ENCODE results near the gene CPT1A.
"Not testable (repeated sequence)": the region's sequence is repeated elsewhere in the genome, so short reads cannot be mapped to it uniquely, and the experiment has no call there.

Gene CPT1A

GRCh38 chr11:68841718-68842426 is at the start of gene CPT1A:
TSS of gene CPT1A (minus strand) at chr11:68841916. CDS start at chr11:68815474, 26,442 bp downstream.
- DNase-seq (ENCODE audit: low spot score) (peak; percentile 19), FAIRE-seq (no peak)

GRCh38 chr11:68890490-68891231 is 48.9 kb upstream of the CPT1A start:
- no peak for DNase-seq (ENCODE audit: low spot score)
- FAIRE-seq: no peak

GRCh38 chr11:68889948-68890446 is 48.3 kb upstream of the CPT1A start:
- no peak for DNase-seq (ENCODE audit: low spot score)
- no peak for FAIRE-seq

GRCh38 chr11:68884827-68885226 is 43.1 kb upstream of the CPT1A start:
- DNase-seq (ENCODE audit: low spot score); FAIRE-seq: not testable (repeated sequence)

- no peak for DNase-seq (ENCODE audit: low spot score)
- no peak for FAIRE-seq
Measured at GRCh38 chr11:68882391-68882790, 40.7 kb upstream of the CPT1A start.

- FAIRE-seq: no peak
- DNase-seq (ENCODE audit: low spot score): no peak
Measured at GRCh38 chr11:68881320-68881719, 39.6 kb upstream of the CPT1A start.

- FAIRE-seq (no peak), DNase-seq (ENCODE audit: low spot score) (no peak)
Measured at GRCh38 chr11:68880851-68881250, 39.1 kb upstream of the CPT1A start.

- FAIRE-seq (no peak), DNase-seq (ENCODE audit: low spot score) (no peak)
Measured at GRCh38 chr11:68878022-68878421, 36.3 kb upstream of the CPT1A start.

GRCh38 chr11:68872216-68873003 is 30.7 kb upstream of the CPT1A start:
- DNase-seq (ENCODE audit: low spot score): no peak
- FAIRE-seq: no peak

- DNase-seq (ENCODE audit: low spot score) (no peak), FAIRE-seq (no peak)
Measured at GRCh38 chr11:68870470-68870869, 28.8 kb upstream of the CPT1A start.

GRCh38 chr11:68868221-68868835 is 26.6 kb upstream of the CPT1A start:
- DNase-seq (ENCODE audit: low spot score): no peak
- no peak for FAIRE-seq

GRCh38 chr11:68867066-68867465 is 25.4 kb upstream of the CPT1A start:
- DNase-seq (ENCODE audit: low spot score): no peak
- FAIRE-seq: no peak

- DNase-seq (ENCODE audit: low spot score): no peak
- FAIRE-seq: no peak
Measured at GRCh38 chr11:68865241-68865640, 23.5 kb upstream of the CPT1A start.

- FAIRE-seq: no peak
- no peak for DNase-seq (ENCODE audit: low spot score)
Measured at GRCh38 chr11:68863553-68864265, 22.0 kb upstream of the CPT1A start.

GRCh38 chr11:68862421-68862820 is 20.7 kb upstream of the CPT1A start:
- no peak for DNase-seq (ENCODE audit: low spot score)
- no peak for FAIRE-seq

- FAIRE-seq (no peak), DNase-seq (ENCODE audit: low spot score) (no peak)
Measured at GRCh38 chr11:68859123-68859522, 17.4 kb upstream of the CPT1A start.

- DNase-seq (ENCODE audit: low spot score): no peak
- FAIRE-seq: no peak
Measured at GRCh38 chr11:68857037-68857586, 15.4 kb upstream of the CPT1A start.

- DNase-seq (ENCODE audit: low spot score); FAIRE-seq: not testable (repeated sequence)
Measured at GRCh38 chr11:68856425-68857030, 14.8 kb upstream of the CPT1A start.

GRCh38 chr11:68855205-68855981 is 13.7 kb upstream of the CPT1A start:
- DNase-seq (ENCODE audit: low spot score) (no peak), FAIRE-seq (no peak)

Measured in RCC 7860 (cell line).